ENCODE results near the gene ATP5PF.
"Not testable (repeated sequence)": the region's sequence is repeated elsewhere in the genome, so short reads cannot be mapped to it uniquely, and the experiment has no call there.

The ATP5PF gene

GRCh38 chr21:25721987-25722386, 12.7 kb downstream of the ATP5PF start:
- no peak for DNase-seq

- no peak for DNase-seq
These were observed 17.1 kb downstream of the ATP5PF start for GRCh38 chr21:25717491-25718147.

GRCh38 chr21:25714066-25714465, 20.6 kb downstream of the ATP5PF start:
- DNase-seq: not testable (repeated sequence)

- no peak for DNase-seq
These were observed 24.2 kb downstream of the ATP5PF start for GRCh38 chr21:25710550-25710949.

- DNase-seq: no peak
These were observed 24.9 kb downstream of the ATP5PF start for GRCh38 chr21:25709684-25710265.

DNA sequence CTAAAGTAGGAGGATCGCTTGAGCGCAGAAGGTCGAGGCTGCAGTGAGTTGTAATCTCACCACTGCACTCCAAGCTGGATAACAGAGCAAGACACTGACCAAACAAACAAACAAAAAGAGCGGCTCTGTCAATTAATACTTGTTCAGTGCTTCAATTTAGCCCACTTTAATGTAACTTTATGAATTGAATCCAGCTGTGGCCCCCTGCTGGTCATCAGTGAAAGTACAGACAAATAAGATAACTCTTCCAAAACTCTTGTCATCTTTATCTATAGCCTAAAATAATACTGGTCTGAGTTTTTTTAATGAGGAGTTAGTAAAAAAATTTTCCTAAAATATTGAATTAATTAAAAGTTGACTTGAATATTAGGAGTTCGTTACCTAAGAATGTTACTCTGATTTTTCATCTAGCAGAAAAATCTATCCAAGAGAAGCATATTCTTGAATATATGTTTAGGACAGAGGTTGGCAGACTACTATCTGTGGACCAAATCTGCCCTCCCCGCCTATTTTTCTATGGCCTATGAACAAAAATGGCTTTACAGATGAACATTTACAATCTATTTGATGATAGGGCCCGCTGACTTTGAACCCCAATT, 26.1 kb downstream of the ATP5PF start:
- peak; percentile 29 for DNase-seq

DNA sequence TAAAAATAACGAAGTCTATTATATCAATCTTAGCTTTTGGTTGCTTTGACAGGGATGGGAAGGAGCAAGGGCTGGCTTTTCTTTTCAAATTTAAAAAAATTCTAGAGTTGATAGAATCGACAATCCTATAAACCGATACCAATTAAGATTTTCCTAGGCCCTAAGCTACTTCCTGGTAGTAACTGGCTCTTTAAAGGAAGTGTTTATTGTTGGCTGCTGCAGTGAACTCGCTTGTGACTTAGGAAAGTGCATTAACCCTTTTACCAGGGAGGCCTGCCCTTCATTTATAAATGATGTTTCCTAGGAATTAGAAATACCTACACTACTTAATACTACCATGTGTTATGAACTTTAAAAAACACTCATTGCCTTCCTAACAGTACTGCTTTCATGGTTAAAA, 33.2 kb downstream of the ATP5PF start:
- DNase-seq: no peak

- no peak for DNase-seq
These were observed 34.0 kb downstream of the ATP5PF start for GRCh38 chr21:25700741-25701140.

- not testable (repeated sequence) for DNase-seq
These were observed 39.2 kb downstream of the ATP5PF start for GRCh38 chr21:25695461-25695860.

DNA sequence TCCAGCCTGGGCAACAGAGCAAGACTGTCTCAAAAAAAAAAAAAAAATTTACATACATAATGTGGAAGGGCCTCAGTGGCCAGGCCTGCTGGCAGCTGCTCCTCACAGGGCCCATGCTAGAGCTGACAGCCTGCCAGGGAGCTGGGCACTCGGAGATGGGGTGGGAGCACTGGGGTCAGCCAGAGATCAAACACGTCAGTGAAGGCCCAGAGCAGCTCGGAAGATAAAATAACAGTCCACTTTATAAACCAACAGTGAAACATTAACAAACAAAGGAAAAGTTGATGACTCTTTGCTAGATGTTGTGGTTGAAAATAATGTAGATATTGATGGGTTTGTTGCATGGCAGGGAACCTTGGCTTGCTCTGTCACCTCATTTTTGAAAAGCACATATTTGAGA, 42.7 kb downstream of the ATP5PF start:
- DNase-seq: no peak

GRCh38 chr21:25689226-25689625, 45.5 kb downstream of the ATP5PF start:
- no peak for DNase-seq

DNA sequence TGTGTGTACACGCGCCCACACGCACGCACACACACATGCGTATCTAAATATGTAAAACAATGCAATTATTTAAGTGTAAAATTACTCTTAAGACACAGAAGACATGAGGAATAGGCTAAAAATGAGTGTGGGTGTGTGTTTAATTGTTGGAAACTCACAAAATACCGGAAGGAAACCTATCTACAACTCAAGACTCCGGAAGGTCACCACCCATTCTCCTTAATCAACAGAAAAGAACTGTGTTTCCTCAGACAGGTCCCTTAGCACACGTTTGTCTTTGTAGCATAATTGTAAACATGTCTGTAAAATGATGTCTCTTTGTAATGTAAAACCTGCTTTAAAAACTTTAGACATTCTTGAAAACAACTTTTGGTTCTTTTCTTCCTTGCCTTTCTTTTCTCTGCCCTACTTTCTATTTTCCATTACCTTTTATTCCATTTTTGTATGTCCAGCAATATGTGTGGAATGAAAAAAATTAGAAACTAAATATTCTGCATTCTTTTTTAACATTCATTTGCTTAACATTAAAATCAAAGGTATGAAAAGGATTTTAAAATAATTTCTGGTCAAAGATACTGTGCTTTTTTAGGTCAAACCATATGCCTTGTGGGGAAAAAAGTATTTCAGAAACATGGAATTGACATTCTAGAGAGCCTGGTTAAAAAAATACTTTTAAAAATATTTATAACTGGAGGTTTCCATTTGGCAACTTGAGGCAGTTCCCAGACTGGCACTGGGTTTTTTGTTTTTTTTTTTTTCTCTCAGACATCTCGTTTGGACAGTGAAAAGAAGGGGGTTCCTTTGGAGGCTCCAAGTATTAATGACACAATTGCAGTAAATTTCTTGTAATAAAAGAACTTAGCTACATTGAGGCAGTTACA, 46.2 kb downstream of the ATP5PF start:
- DNase-seq: no peak

DNA sequence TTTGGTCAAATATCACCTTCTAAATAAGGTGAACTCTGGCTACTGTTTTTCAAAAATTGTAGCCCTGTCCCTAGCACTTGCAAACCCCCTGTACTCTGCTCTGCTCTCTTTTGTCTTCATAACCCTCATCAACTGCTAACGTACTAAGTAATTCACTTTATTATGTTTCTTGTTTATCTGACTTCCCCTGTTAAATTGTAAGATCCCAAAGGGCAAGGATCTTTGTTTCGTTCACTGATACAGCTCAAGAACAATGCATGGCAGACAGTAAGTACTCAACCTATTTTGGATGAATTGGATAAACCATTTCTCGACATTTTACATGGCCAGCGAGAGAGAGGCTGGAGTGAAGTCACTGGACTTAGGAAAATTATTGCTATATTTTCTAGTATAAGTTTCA, 46.9 kb downstream of the ATP5PF start:
- no peak for DNase-seq

DNA sequence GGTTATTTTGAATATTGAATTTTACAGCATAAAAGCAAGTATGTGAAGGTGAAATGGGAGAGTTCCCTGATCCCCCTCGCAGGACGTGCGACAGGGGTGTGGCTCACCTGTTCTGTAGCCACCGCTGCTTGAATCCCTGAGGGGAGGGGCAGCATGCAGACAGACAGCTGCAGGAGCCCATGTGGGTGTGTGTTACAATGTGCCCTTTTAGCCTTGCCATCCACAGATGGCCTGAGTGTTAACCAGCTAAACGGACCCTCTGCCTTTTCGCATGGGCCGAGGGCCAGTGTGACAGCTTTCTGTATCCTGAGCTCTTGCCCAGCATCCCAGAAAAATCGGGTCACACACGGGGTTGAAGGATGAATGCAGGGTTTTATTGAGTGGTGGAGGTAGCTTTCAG, 52.3 kb downstream of the ATP5PF start:
- DNase-seq: no peak

DNA sequence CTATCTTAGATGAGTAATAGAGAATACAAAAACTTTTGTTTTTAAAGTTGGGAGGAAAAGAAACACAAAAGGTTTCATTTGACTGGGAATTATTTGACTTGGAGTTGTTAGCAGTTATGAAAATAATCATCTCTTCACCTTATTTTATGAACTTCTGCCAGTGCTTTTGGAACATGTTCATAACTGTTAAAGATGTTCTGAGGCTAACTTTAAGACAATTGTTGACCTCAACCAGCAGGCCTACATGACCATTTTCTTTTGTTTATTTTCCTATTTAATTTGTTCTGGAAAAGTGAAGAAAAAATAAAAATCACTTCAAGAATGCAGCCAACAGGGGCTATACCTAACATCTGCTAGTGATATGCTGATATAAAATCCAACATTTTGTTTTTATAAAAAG, 58.3 kb downstream of the ATP5PF start:
- no peak for DNase-seq

All from activated CD4-positive, alpha-beta T cell treated with anti-CD3 and anti-CD28 coated beads for 1 hour (primary cell).